IPS DF 6.9 (cell line): ENCODE results near the gene ZNF319.

Experiments
- DNase-seq: peaks from one replicate; pipeline ENCODE4 v3.0.0-alpha.2; 2013; ENCODE audit warnings: low read depth, low spot score
- H3K27ac ChIP-seq: one replicate; pipeline ENCODE4 v1.5.1; 2013; ENCODE audit warnings: low read length, control low read depth
- H3K27me3 ChIP-seq: 2 replicates; pipeline ENCODE4 v1.6.1; 2013; ENCODE audit warnings: mild to moderate bottlenecking, low read length; ENCODE audit not compliant: control insufficient read depth, insufficient read depth
- H3K36me3 ChIP-seq: 2 replicates; pipeline ENCODE4 v1.6.1; 2013; ENCODE audit warnings: low read length; ENCODE audit not compliant: control insufficient read depth, insufficient read depth
- H3K4me1 ChIP-seq: 2 replicates; pipeline ENCODE4 v1.6.1; 2013; ENCODE audit warnings: low read length; ENCODE audit not compliant: control insufficient read depth, insufficient read depth
- H3K4me3 ChIP-seq: 2 replicates; pipeline ENCODE4 v1.5.1; 2013; ENCODE audit warnings: mild to moderate bottlenecking, low read length
- H3K9me3 ChIP-seq: 2 replicates; pipeline ENCODE4 v1.6.1; 2013; ENCODE audit warnings: low read length, inconsistent platforms; ENCODE audit not compliant: control insufficient read depth, insufficient read depth
- WGBS: extraction: QIAGEN DNeasy Blood & Tissue Kit; methylation state at CpG from one replicate; pipeline ENCODE4 v1.1.7; 2013; ENCODE audit warnings: mixed read lengths, missing lambda C conversion rate; ENCODE audit not compliant: insufficient read length, insufficient coverage; 5-methylcytosine and 5-hydroxymethylcytosine counted together

Gene ZNF319

DNA sequence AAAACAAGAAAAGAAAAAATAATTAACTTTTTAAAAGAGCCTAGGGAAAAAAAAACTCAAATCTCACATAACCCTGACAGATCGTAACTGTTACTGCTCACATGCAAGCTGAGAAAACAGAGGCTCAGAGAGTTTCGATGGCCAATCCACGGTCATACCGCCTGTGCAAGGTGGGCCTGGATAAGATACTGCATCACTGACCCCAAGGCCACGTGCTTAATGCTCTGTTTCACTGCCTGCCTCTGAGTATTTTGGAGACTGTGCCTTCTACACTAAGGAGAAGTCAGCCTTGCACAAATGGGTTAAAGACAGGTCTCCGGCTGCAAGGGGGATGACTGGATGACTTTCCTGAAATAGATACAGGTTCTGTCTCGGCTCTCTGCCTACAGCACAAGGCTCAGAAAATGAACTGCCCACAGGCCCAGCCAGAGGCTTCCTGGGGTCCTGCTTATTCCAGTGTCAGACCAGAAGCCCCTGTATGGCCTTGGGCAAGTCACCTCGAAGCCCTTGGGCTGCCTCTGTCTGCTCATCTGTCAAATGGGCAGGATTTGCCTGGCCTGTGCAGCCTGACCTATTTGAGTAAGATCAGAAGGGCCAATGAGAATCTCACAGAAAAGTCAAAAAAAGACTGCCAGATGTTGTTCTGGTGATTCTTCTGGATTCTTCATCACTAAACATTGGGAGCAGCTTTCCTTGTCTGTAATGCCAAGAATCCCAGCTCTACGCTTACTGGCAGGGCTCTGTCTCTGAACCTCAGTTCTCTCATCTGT is 55.3 kb downstream of the ZNF319 start:
- no peak overlapping the region for H3K4me3 ChIP-seq
- no peaks in the 10 kb centered on the region for H3K9me3 ChIP-seq
- WGBS, result no CpG with 5 or more reads among the region's 9 CpGs
- H3K36me3 ChIP-seq, result no peaks in the 10 kb centered on the region
- no peak overlapping the region for H3K27ac ChIP-seq
- H3K27me3 ChIP-seq, result no peaks in the 10 kb centered on the region
- no peaks in the 10 kb centered on the region for H3K4me1 ChIP-seq
- no peak for DNase-seq
